SIG-M5 (cell line): Measurements from ENCODE around the gene DOCK3.
"Not testable (repeated sequence)": the region's sequence is repeated elsewhere in the genome, so short reads cannot be mapped to it uniquely, and the experiment has no call there.

ENCODE experiments used
- DNase-seq: peaks from one replicate; lab custom pipeline; 2025; lab: John Stamatoyannopoulos, UW

Gene DOCK3

GRCh38 chr3:51360806-51361205 lies 686.1 kb downstream of the DOCK3 start:
- DNase-seq: no peak

GRCh38 chr3:51361746-51362145 lies 687.0 kb downstream of the DOCK3 start:
- DNase-seq: no peak

- no peak for DNase-seq
Observed at GRCh38 chr3:51362476-51362875, 687.7 kb downstream of the DOCK3 start.

GRCh38 chr3:51368276-51368675 lies 693.5 kb downstream of the DOCK3 start:
- not testable (repeated sequence) for DNase-seq

- no peak for DNase-seq
Observed at GRCh38 chr3:51371943-51372557, 697.3 kb downstream of the DOCK3 start.

GRCh38 chr3:51373658-51374421 lies 699.1 kb downstream of the DOCK3 start:
- no peak for DNase-seq

- no peak for DNase-seq
Observed at GRCh38 chr3:51374456-51374855, 699.7 kb downstream of the DOCK3 start.

GRCh38 chr3:51375136-51375535 lies 700.4 kb downstream of the DOCK3 start:
- no peak for DNase-seq

GRCh38 chr3:51375571-51375970 lies 700.8 kb downstream of the DOCK3 start:
- no peak for DNase-seq

- no peak for DNase-seq
Observed at GRCh38 chr3:51378065-51378464, 703.3 kb downstream of the DOCK3 start.

- no peak for DNase-seq
Observed at GRCh38 chr3:51378726-51379125, 704.0 kb downstream of the DOCK3 start.

- DNase-seq: no peak
Observed at GRCh38 chr3:51379301-51379700, 704.6 kb downstream of the DOCK3 start.

- no peak for DNase-seq
Observed at GRCh38 chr3:51379746-51380455, 705.2 kb downstream of the DOCK3 start.

- DNase-seq: no peak
Observed at GRCh38 chr3:51380601-51381332, 706.0 kb downstream of the DOCK3 start.

- DNase-seq: no peak
Observed at GRCh38 chr3:51381333-51381705, 706.6 kb downstream of the DOCK3 start.

- DNase-seq: no peak
Observed at GRCh38 chr3:51382076-51382745, 707.5 kb downstream of the DOCK3 start.

GRCh38 chr3:51382947-51383578 lies 708.3 kb downstream of the DOCK3 start:
- no peak for DNase-seq

- DNase-seq: no peak
Observed at GRCh38 chr3:51384055-51384725, 709.5 kb downstream of the DOCK3 start.

GRCh38 chr3:51384726-51385473 lies 710.2 kb downstream of the DOCK3 start, which contains the start of gene MANF:
MANF (plus strand) TSS chr3:51385291; CDS start chr3:51385343, 52 bp downstream.
- peak; percentile 91 for DNase-seq

GRCh38 chr3:51385621-51386091 lies 710.9 kb downstream of the DOCK3 start:
- DNase-seq: no peak
